T47D (cell line): ENCODE measurements around the gene KRT39.

Source experiments
- DNase-seq, 2 experiments: peaks; one replicate each; pipeline versions ENCODE4 v3.0.0 to v3.0.0-alpha.2; 2011 to 2012; ENCODE audit warnings: low read depth in 1 of 2, low spot score in 1 of 2
- JUND ChIP-seq: IDR thresholded peaks from 2 replicates; pipeline ENCODE4 v1.6.1; 2012; ENCODE audit warnings: low read depth
- in situ Hi-C: cut with HindIII; loops from 2 replicates; pipeline ENCODE4 v1.10.0; 2016; ENCODE audit warnings: low sequenced_read_pairs, low pct_unique_long_range_greater_than_20kb

Gene KRT39

DNA sequence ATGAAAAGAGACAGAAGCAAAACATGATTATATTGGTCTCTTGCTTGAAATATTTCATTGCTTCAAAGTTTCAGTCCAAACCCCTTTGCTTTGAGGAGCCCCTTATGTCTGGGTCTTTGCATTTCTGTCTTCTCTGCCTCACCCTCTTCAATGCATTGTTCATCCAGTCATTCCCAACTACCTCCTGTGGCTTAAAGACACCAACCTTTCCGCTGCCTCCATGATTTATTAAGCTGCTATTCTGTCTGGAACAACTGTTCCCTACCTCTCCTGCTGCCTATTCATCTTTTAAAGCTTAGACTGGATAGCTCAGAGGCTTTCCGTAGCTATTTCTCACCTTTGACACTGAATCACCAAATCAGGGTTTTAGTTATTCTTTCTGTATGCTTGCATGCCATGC lies 30.6 kb upstream of the KRT39 start:
- DNase-seq, result no peak
- no peak for TF ChIP-seq JUND
- in situ Hi-C loops, result no loop called here

DNA sequence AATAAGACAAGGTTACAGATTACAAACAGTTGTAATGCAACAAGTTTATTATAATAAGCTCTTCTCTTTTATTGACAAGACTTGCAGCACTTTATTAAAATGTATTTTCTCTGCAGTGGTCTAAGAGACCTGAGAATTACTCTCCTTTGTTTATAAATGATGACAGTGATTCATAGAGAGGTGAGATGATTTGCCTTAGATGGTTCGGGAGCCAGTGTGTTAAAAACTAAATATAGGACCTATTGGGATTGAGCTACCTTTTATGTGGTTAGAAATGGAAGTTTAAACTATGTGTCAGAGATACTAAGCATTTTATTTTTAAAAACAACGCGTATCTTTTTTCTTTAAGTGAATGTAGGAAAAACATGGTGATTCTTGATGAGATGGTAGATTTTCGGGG lies 30.1 kb upstream of the KRT39 start:
- TF ChIP-seq JUND, result no peak
- no peak for DNase-seq
- in situ Hi-C loops, result no loop called here

DNA sequence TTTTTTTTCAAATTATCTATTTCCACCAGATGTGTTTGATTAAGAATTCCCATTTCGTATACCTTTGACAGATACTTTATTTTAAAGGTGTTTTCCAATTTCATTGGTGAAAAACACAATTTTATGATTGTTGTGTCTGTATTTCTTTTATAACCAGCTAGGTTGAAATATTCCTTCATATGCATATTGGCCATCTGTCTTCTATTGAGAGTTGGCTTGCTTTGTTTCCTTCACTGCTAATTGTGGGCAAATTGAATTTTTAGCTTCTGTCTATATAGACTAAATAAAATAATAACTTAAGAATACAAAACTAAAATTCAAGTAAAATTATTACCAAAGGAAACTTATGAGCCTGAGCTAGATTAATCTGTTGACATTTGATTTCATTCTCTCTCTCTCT lies 28.4 kb upstream of the KRT39 start:
- TF ChIP-seq JUND, result no peak
- in situ Hi-C loops, result no loop called here

DNA sequence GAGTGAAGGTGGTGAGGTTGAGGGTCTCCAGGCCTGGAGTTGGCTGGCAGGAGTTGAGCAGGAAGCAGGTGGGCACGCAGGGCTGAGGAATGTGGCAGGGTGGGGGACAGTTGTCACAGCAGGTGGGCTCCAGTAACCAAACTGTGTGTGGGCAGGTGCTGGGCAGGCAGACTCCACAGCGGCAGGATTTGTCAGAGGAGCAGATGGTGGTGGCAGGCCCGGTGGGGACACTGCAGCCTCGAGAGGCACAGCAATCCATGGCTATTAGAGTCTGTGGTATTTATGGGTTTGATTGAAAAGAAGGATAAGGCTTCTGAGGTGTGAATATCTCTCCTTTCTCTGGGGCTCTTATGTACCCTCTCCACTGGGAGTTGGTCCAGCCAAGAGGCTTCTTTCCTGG lies 27.1 kb upstream of the KRT39 start, which contains the start of gene KRTAP3-3:
Gene KRTAP3-3, minus strand, starts transcription at position 326 of the 400 bp plus-strand sequence. Its CDS starts 67 bp downstream, at position 259.
- in situ Hi-C loops, result no loop called here
- DNase-seq, result no peak
- no peak for TF ChIP-seq JUND

More for the DNA sequence above, 28.4 kb upstream of the KRT39 start:
- DNase-seq, result no peak

DNA sequence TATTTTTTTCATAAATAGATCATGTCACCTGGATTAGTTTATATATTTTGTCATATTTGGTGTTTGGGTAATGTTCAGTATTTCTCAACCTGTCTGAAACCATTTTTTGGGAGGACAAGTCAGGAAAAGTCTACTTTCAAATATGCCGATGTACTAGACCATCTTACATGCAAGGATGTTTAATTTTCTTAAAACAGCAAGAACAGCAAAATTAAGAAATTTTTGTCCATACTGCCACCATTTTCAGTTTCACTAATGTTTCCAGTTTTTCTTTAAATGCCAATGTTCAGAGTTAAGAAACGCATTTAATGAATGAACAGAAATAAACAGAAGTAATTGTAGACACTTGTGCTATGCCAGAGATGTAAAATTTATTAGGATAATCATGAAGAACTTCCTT lies 26.3 kb upstream of the KRT39 start:
- in situ Hi-C loops, result no loop called here
- no peak for DNase-seq
- TF ChIP-seq JUND, result no peak

DNA sequence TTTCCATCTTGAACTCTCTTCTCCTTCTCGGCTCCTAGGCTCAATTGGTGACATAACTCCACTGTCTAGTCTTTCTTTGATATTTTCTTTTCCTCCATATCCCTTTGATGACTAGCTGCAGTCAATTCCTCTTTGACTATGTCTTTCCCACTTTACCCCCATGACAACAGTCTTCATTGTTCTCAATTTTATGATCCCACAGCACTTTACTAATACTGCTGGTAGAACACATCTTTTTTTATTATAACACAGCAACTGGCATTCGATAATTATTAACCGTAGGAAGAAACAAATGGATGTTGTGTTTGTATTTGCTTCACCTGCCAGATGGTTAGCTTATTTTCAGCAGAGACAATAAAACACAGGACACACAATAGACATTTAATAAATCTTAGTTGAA lies 25.9 kb upstream of the KRT39 start:
- no peak for TF ChIP-seq JUND
- no peak for DNase-seq
- in situ Hi-C loops, result no loop called here

DNA sequence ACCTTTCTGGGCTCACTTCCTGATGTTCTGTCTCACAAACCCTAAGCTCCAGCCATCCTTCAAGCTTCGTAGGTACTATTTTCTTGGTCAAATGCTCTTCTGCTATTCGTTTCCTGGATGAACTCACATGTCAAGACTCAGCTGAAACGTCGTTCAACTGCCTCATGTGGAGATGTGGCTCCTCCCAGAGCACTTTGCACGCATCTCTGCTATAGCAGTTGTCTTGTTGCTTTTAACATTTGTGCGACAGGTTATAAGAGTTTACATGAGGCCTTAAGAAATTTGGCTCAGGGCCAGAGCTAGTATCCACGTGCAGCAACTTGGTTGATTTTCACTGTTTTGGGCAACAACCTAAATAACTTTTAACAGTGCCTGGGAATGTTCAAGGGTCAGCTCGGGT lies 20.2 kb upstream of the KRT39 start:
- in situ Hi-C loops, result no loop called here
- no peak for TF ChIP-seq JUND
- peak in 1 of 2 experiments; percentile 60 for DNase-seq

DNA sequence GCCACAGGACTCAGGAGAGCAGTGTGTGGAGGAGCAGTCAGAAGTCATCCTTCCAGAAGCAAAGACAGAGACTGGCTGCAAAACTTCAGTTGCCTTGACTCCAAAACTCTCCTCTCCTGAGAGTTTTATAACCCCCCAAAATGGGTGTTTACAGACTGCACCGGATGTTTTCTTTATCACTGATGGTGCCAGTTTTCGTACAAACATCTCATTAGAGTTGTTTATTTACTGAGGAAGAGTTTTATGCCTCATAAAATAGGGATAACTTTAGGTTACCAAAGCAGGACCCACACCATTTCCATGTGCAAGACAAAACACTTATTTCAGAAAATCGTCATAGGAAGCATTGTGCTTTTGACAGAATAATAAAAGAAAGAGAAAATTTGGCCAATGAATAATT lies 17.5 kb upstream of the KRT39 start, which contains the start of gene KRT40:
Gene KRT40, minus strand, starts transcription at position 101 of the 400 bp plus-strand sequence. Its CDS starts 53 bp downstream, at position 48.
- TF ChIP-seq JUND, result no peak
- no peak for DNase-seq
- in situ Hi-C loops, result no loop called here

DNA sequence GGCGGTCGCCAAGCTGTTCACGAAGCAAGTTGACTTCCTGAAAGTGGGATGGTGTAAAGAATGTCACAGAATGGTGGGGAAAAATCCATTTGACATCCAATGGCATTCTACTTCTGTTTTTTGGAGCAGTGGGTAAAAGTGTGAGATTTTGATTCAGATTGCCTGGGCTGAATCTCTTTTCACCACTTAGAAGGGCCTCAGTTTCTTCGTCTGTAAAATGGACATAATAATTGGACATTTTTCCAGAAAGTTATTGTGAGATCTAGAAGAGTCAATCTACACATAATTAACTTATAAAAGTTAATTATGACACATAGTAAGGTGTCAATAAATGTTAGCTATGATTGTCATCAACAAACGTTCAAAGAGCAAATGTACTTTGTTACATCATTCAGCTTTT lies 14.4 kb upstream of the KRT39 start:
- in situ Hi-C loops, result no loop called here
- no peak for DNase-seq
- no peak for TF ChIP-seq JUND

DNA sequence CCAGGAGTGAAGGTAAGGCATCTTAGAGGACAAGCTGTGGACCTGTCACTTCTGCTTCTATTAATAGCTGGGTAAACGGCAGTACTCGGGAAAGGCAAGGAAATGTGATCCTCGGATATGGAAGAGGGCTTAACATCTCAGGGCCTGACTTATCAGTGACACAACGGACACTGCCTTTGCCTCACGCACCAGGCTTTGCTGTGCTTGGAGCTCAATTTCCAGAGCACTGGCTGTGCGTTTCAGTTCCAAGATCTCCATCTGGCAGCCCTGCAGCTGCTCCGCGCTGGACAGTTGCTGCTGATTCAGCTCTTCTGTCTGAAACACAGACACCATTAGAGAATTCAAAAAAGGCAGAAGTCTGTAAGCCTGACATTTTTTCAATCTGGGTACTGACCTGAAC lies 13.8 kb upstream of the KRT39 start:
- DNase-seq, result no peak
- in situ Hi-C loops, result no loop called here
- TF ChIP-seq JUND, result no peak

DNA sequence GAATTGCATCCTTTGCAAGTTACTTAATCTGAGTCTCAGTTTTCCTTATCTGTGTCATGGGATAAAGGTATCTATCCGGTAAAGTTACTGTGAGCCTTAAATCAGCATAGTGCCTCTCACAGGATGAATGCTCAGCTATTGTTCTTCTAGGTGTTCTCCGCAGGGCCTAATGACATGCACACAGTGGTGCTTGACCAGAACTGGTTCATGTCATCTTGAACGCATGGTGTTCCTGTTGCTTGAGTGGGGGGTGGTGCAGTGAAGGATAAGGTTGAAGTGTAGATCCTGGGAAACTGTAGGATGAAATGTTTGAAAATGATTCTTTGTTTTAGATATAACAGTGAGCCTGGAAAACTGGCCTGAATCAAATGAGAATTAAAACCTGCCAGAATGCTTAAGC lies 13.4 kb upstream of the KRT39 start:
- in situ Hi-C loops, result no loop called here
- no peak for DNase-seq
- no peak for TF ChIP-seq JUND

DNA sequence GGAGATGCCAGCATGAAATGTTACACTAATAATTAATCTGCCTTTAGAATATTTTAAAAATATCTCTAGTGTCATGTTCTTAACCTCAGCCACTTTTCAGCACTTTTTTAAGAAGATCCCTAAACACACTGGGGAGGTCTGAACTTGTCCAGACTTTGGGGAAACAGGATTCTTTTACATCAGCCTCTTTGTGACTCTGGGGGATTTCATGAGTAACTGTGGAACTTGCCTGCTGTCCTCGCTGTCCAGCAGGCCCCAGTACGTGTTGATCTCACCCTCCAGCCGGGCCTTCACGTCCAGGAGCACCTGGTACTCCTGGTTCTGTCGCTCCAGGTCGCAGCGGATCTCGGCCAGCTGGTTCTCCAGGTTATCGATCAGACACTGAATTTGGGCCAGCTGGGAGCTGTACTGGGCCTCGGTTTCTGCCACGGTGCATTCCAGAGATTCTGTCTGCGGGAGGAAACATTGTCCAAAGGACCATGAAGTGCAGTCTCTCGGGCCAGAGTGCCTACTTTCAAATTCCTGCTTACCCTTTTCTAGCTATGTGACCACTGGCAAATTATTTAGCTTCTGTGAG lies 11.9 kb upstream of the KRT39 start:
- no peak for TF ChIP-seq JUND
- no peak for DNase-seq
- in situ Hi-C loops, result no loop called here

DNA sequence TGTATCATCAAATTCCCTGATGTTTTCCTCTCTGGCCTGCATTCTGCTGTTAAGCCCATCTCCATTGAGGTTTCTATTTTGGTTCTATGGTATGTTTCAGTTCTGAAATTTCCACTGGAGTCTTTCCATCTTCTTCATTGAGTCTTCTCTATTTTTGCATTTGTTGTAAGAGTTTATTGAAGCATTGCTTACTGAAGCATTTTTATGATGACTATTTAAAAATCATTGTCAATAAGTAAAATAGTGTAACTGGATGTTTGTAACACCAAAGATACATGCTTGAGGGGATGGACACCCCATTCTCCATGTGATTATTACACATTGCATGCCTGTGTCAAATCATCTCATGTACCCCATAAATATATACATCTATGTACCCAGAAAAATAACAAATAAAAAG lies 8.8 kb upstream of the KRT39 start:
- in situ Hi-C loops, result no loop called here
- no peak for DNase-seq
- TF ChIP-seq JUND, result no peak

DNA sequence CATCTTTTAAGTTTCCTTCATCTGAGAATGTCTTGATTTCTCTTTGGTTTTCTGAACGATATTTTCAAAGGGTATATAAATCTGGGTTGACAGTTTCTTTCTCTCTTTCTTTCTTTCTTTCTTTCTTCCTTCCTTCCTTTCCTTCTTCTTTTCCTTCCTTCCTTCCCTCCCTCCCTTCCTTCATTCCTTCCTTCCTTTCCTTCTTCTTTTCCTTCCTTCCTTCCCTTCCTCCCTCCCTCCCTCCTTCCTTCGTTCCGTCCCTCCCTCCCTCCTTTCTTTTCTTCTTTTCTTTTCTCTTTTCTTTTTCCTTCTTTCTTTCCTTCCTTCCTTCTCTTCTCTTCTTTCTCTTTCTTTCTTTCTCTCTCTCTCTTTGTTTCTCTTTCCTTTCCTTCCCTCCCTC lies 7.6 kb upstream of the KRT39 start:
- no peak for DNase-seq
- in situ Hi-C loops, result no loop called here
- no peak for TF ChIP-seq JUND

DNA sequence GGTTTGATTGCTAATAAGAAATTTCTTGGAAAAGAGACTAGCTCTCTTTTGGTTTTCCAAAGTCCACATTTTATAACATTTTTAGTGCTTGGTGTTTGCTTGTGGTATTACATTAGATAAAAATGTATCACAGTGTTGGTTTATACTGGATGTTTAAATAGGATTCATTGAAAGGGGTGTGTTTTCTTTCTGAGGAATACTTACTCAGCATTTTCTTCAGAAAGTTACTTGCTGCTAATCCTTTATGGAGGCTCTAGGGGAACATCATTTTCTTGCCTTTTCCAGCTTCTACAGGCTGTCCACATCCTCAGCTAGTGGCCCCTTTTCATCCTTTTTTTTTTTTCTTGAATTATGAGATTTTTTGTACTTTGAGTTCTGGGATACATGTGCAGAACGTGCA lies 834 bp upstream of the KRT39 start:
- in situ Hi-C loops, result no loop called here
- no peak for TF ChIP-seq JUND
- DNase-seq, result no peak
